Heart left ventricle (tissue), 13 donors: ENCODE measurements around the gene PPP4R2.

ENCODE experiments used
- CTCF ChIP-seq, 12 donors: fragments of 200-600 bp; sonication (generic) in 4 of 12; IDR thresholded peaks; one replicate each; pipeline versions ENCODE4 v1.5.0 to v1.8.0; 2018 to 2022; ENCODE audit warnings: antibody characterized with exemption in 12 of 12, mild to moderate bottlenecking in 5 of 12
- POLR2A ChIP-seq, 2 donors: fragments of 450-650 bp; IDR thresholded peaks; one replicate each; pipeline ENCODE4 v1.6.1; 2017; ENCODE audit warnings: antibody characterized with exemption in 2 of 2, mild to moderate bottlenecking in 2 of 2, moderate library complexity in 2 of 2
- donor health status: ischemic (EF 13 %, LVEDD 7.1; RV severe dilation, severe dysfunction).
- donor health status: DM: no; HTN: yes; CAD: no.
- donor health status: DM: no; HTN: no; CAD: no.
- donor health status: ischemic (EF 25% LVEDD 6.9; RV normal size, moderate dysfunction).
- donor health status: ischemic (EF 25% LVEDD 5.7; RV mildly dilated, moderate dysfunction).
- donor health status: ischemic (EF 35%, LVEDD 5.7; RV mildly dilated, moderate dysfunction).
- donor health status: nonischemic (EF 11% LVEDD 7.7; RV severe dilation, severe dysfunction).
- donor health status: DM: yes; HTN: yes; CAD: no.
- donor health status: PGD.
- donor health status: ischemic (EF 29% LVEDD 5.4; RV normal size, mild dysfunction).
- donor health status: nonischemic (EF 23%, LVEDD 6.1; RV moderate dilation, normal function).

GRCh38 chr3:73081140-73081539 is 84.5 kb downstream of the PPP4R2 start:
- no peak for TF ChIP-seq CTCF (IDR thresholded peaks at IDR 0.05)
- no peak for TF ChIP-seq POLR2A (IDR thresholded peaks at IDR 0.05)
